ENCODE data around the gene RHBDL2. TPM values are rescaled to one million over a fixed set of nuclear protein-coding genes. Genes with fewer than 3 reads are reported as not detected.
"Not testable (repeated sequence)": the region's sequence is repeated elsewhere in the genome, so short reads cannot be mapped to it uniquely, and the experiment has no call there.

The RHBDL2 gene
- total and polyA plus RNA-seq, 2 of the 4 experiments (the other 2 are of a cell fraction), result 0.36 to 0.38 TPM

DNA sequence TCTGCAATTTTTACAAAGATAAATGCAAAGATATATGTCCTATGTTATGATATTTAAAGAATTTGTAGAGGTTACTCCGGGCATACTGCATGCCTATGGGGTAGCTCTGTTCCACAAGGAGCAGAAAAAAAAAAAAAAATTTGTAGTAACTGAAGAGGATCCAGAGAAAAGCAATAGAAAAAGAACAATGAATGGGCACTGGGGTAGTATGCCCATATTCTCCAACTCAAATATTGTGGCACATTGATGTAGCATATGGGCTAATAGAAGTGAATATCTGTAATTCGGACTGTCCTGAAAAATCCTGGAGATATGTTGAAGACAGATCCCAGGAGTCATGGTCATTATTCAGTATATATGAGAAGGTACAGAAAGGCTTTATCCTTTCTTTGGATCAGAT is 48.3 kb upstream of the RHBDL2 start:
- no peak overlapping the region for H2AK5ac ChIP-seq (ENCODE audit: low read depth, low read length)
- no peak overlapping the region for H2BK20ac ChIP-seq (ENCODE audit: low read depth, low read length)
- no peak overlapping the region for H3K27ac ChIP-seq (ENCODE audit: insufficient read depth, low read length)
- no peak overlapping the region for H2BK5ac ChIP-seq (ENCODE audit: low read depth, low read length, poor library complexity, severe bottlenecking)
- H4K8ac ChIP-seq (ENCODE audit: low read depth in 2 of 2, low read length in 2 of 2), result peak overlapping the region; percentile 91 to 94; a peak in 3 of 4 replicates
- H3K9ac ChIP-seq (ENCODE audit: low read depth, low read length), result no peak overlapping the region
- peaks cover 7 to 12% of the 10 kb centered on the region in 2 experiments; a peak in 2 of 4 replicates for H3K79me1 ChIP-seq (ENCODE audit: low read depth in 1 of 2, low read length in 2 of 2)
- no peak overlapping the region; the same call in 1 of the 2 replicates for H3K4me2 ChIP-seq (ENCODE audit: low read depth, low read length)
- no peaks in the 10 kb centered on the region for H3K27me3 ChIP-seq (ENCODE audit: control insufficient read depth, insufficient read depth, low read length)
- H4K5ac ChIP-seq (ENCODE audit: low read depth, low read length), result peak overlapping the region; percentile 90; the same call in 1 of the 2 replicates
- H4K91ac ChIP-seq (ENCODE audit: insufficient read depth, low read depth, low read length), result no peak overlapping the region
- H3K36me3 ChIP-seq (ENCODE audit: control insufficient read depth, insufficient read depth, low read length), result peaks cover 1% of the 10 kb centered on the region
- H2BK15ac ChIP-seq (ENCODE audit: low read depth, low read length), result no peak overlapping the region
- no peak overlapping the region for H3K23ac ChIP-seq (ENCODE audit: low read depth, low read length)
- BruUV-seq (replicated peaks), result no TSS peak
- peaks cover 12% of the 10 kb centered on the region for H3K4me1 ChIP-seq (ENCODE audit: control insufficient read depth, insufficient read depth, low read length)
- no peaks in the 10 kb centered on the region for H3K9me3 ChIP-seq (ENCODE audit: control insufficient read depth, insufficient read depth, low read length)
- intact Hi-C loops (cut with micrococcal nuclease) (loop anchor here (2.0 kb wide), 1 partner anchor 131 kb away; the partner anchor contains the start of gene RRAGC), dilution Hi-C loops (cut with HindIII; ENCODE audit: low sequenced_read_pairs, unreplicated experiment) (no loop called here), in situ Hi-C loops (cut with MboI; ENCODE audit: low sequenced_read_pairs) (no loop called here)
- peaks cover 35% of the 10 kb centered on the region for H4K20me1 ChIP-seq (ENCODE audit: insufficient read depth, low read length)
- H2AK9ac ChIP-seq (replicated peaks; ENCODE audit: low read depth, low read length, poor library complexity), result no peak overlapping the region
- ChIA-PET CTCF (interaction anchor here (0.7 kb wide), 1 partner anchor 27 kb away, joined by 3 read pairs; no protein-coding TSS in a partner anchor), POLR2A (ENCODE audit: unreplicated experiment) (interaction anchor here (0.5 kb wide), 1 partner anchor 36 kb away, joined by 3 read pairs; the partner anchor contains the start of gene NDUFS5)
- no peak overlapping the region for H2BK120ac ChIP-seq (ENCODE audit: low read depth, low read length)
- no peak overlapping the region for H3K14ac ChIP-seq (replicated peaks; ENCODE audit: low read depth, low read length)
- WGBS, 2 experiments (ENCODE audit: extremely low coverage in 2 of 2, insufficient read length in 1 of 2), result no CpG with 5 or more reads among the region's 2 CpGs
- H2AFZ ChIP-seq (replicated peaks; ENCODE audit: low read length, poor library complexity), result no peak overlapping the region
- no peak for DNase-seq
- H3K9me1 ChIP-seq (ENCODE audit: insufficient read depth, low read length), result peaks cover 3% of the 10 kb centered on the region; the same call in 1 of the 2 replicates
- TF ChIP-seq FOS (IDR thresholded peaks at IDR 0.05; ENCODE audit: low read depth, low read length), result no peak
- no peak for TF ChIP-seq MXI1 (IDR thresholded peaks at IDR 0.05; ENCODE audit: borderline replicate concordance, low read depth, low read length)
- no peak for TF ChIP-seq MAZ (IDR thresholded peaks at IDR 0.05; ENCODE audit: borderline replicate concordance, low read depth, low read length)
- no peak for TF ChIP-seq RCOR1 (IDR thresholded peaks at IDR 0.05; ENCODE audit: insufficient replicate concordance, low read length)
- no peak for TF ChIP-seq POLR2A (IDR thresholded peaks at IDR 0.05; ENCODE audit: low read depth, low read length)
- TF ChIP-seq, protein P1, sequence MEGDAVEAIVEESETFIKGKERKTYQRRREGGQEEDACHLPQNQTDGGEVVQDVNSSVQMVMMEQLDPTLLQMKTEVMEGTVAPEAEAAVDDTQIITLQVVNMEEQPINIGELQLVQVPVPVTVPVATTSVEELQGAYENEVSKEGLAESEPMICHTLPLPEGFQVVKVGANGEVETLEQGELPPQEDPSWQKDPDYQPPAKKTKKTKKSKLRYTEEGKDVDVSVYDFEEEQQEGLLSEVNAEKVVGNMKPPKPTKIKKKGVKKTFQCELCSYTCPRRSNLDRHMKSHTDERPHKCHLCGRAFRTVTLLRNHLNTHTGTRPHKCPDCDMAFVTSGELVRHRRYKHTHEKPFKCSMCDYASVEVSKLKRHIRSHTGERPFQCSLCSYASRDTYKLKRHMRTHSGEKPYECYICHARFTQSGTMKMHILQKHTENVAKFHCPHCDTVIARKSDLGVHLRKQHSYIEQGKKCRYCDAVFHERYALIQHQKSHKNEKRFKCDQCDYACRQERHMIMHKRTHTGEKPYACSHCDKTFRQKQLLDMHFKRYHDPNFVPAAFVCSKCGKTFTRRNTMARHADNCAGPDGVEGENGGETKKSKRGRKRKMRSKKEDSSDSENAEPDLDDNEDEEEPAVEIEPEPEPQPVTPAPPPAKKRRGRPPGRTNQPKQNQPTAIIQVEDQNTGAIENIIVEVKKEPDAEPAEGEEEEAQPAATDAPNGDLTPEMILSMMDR (conservative IDR thresholded peaks at IDR 0.05; ENCODE audit: low read depth, low read length), result no peak
- TF ChIP-seq NFE2L2 (IDR thresholded peaks at IDR 0.05; ENCODE audit: low read depth, low read length), result no peak
- no peak for ATAC-seq (ENCODE audit: low read depth)
- no peak overlapping the region for H3K4ac ChIP-seq (ENCODE audit: low read depth, low read length)
- H3K56ac ChIP-seq (ENCODE audit: extremely low read depth, insufficient read depth, low read length), result no peak overlapping the region
- no peak overlapping the region for H3K4me3 ChIP-seq (ENCODE audit: insufficient read depth, low read depth, low read length)
- no peak overlapping the region for H3K18ac ChIP-seq (ENCODE audit: low read depth, low read length)

DNA sequence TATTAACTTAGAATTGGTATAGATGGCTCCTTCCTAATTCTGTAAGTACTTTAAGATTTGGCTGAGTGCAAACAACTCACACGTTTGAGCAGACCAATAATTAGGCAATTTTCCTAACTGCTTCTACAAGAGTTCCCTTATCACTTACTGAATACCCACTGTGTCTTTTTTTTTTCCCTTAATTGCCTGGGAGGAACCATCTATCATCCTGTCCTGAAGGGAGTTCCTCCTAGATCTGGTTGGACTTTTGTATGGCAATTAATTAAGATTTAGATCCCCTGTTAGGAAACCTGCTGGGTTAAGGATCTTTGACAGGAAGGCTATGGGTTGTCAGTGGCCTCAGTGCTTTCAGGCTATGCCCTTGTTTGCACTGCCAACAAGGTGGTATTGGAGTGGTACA is 37.8 kb upstream of the RHBDL2 start:
- not testable (repeated sequence) for DNase-seq; H3K27ac ChIP-seq (ENCODE audit: insufficient read depth, low read length)

More for the DNA sequence above, 37.8 kb upstream of the RHBDL2 start:
- BruUV-seq (replicated peaks); H3K27me3 ChIP-seq (ENCODE audit: control insufficient read depth, insufficient read depth, low read length); H2AFZ ChIP-seq (replicated peaks; ENCODE audit: low read length, poor library complexity); H3K4me1 ChIP-seq (ENCODE audit: control insufficient read depth, insufficient read depth, low read length); H2BK15ac ChIP-seq (ENCODE audit: low read depth, low read length); H3K56ac ChIP-seq (ENCODE audit: extremely low read depth, insufficient read depth, low read length); H4K91ac ChIP-seq (ENCODE audit: insufficient read depth, low read depth, low read length); H3K18ac ChIP-seq (ENCODE audit: low read depth, low read length); H2AK9ac ChIP-seq (replicated peaks; ENCODE audit: low read depth, low read length, poor library complexity); H3K9me1 ChIP-seq (ENCODE audit: insufficient read depth, low read length); H4K8ac ChIP-seq (ENCODE audit: low read depth in 2 of 2, low read length in 2 of 2); H3K36me3 ChIP-seq (ENCODE audit: control insufficient read depth, insufficient read depth, low read length); H3K9ac ChIP-seq (ENCODE audit: low read depth, low read length); H3K23ac ChIP-seq (ENCODE audit: low read depth, low read length); H3K79me1 ChIP-seq (ENCODE audit: low read depth in 1 of 2, low read length in 2 of 2); H3K4me2 ChIP-seq (ENCODE audit: low read depth, low read length); H2BK120ac ChIP-seq (ENCODE audit: low read depth, low read length); H3K14ac ChIP-seq (replicated peaks; ENCODE audit: low read depth, low read length); H4K20me1 ChIP-seq (ENCODE audit: insufficient read depth, low read length); in situ Hi-C loops (cut with MboI; ENCODE audit: low sequenced_read_pairs); ATAC-seq (ENCODE audit: low read depth); H2BK20ac ChIP-seq (ENCODE audit: low read depth, low read length); intact Hi-C loops (cut with micrococcal nuclease); dilution Hi-C loops (cut with HindIII; ENCODE audit: low sequenced_read_pairs, unreplicated experiment); H2BK5ac ChIP-seq (ENCODE audit: low read depth, low read length, poor library complexity, severe bottlenecking); H3K4me3 ChIP-seq (ENCODE audit: insufficient read depth, low read depth, low read length); H3K9me3 ChIP-seq (ENCODE audit: control insufficient read depth, insufficient read depth, low read length); CTCF ChIA-PET; H3K4ac ChIP-seq (ENCODE audit: low read depth, low read length); POLR2A ChIA-PET (ENCODE audit: unreplicated experiment); H4K5ac ChIP-seq (ENCODE audit: low read depth, low read length); H2AK5ac ChIP-seq (ENCODE audit: low read depth, low read length): not testable (repeated sequence)
- no CpG with 5 or more reads among the region's 1 CpG for whole genome bisulfite sequencing, 2 experiments (ENCODE audit: extremely low coverage in 2 of 2, insufficient read length in 1 of 2)

All from IMR-90 (cell line).